Cortex of kidney (tissue), 1 donor: ENCODE data around the gene IGFN1.
"Not testable (repeated sequence)": the region's sequence is repeated elsewhere in the genome, so short reads cannot be mapped to it uniquely, and the experiment has no call there.

ENCODE experiments used
- DNase-seq: peaks from one replicate; lab custom pipeline; 2025; lab: John Stamatoyannopoulos, UW

IGFN1 gene

GRCh38 chr1:201250326-201251011, 59.8 kb downstream of the IGFN1 start:
- DNase-seq: no peak

GRCh38 chr1:201251411-201251810, 60.8 kb downstream of the IGFN1 start:
- DNase-seq: no peak

- no peak for DNase-seq
Measured at GRCh38 chr1:201251851-201252430, 61.3 kb downstream of the IGFN1 start.

GRCh38 chr1:201252944-201253371, 62.3 kb downstream of the IGFN1 start:
- no peak for DNase-seq

GRCh38 chr1:201253411-201253810, 62.8 kb downstream of the IGFN1 start:
- DNase-seq: no peak

GRCh38 chr1:201253906-201254624, 63.4 kb downstream of the IGFN1 start:
- DNase-seq: no peak

- no peak for DNase-seq
Measured at GRCh38 chr1:201254625-201255478, 64.2 kb downstream of the IGFN1 start.

GRCh38 chr1:201255479-201256362, 65.1 kb downstream of the IGFN1 start:
- DNase-seq: no peak

GRCh38 chr1:201258132-201258531, 67.5 kb downstream of the IGFN1 start:
- DNase-seq: not testable (repeated sequence)

- DNase-seq: no peak
Measured at GRCh38 chr1:201258763-201259230, 68.2 kb downstream of the IGFN1 start.

- DNase-seq: no peak
Measured at GRCh38 chr1:201259476-201260235, 69.0 kb downstream of the IGFN1 start.

GRCh38 chr1:201260236-201260590, 69.6 kb downstream of the IGFN1 start:
- DNase-seq: no peak

- DNase-seq: no peak
Measured at GRCh38 chr1:201260648-201261311, 70.2 kb downstream of the IGFN1 start.

GRCh38 chr1:201261771-201262547, 71.3 kb downstream of the IGFN1 start:
- DNase-seq: no peak

GRCh38 chr1:201262963-201263608, 72.5 kb downstream of the IGFN1 start:
- no peak for DNase-seq

- DNase-seq: no peak
Measured at GRCh38 chr1:201264072-201264471, 73.4 kb downstream of the IGFN1 start.

GRCh38 chr1:201264554-201264953, 73.9 kb downstream of the IGFN1 start:
- no peak for DNase-seq

GRCh38 chr1:201265756-201266155, 75.1 kb downstream of the IGFN1 start:
- no peak for DNase-seq

- no peak for DNase-seq
Measured at GRCh38 chr1:201266276-201266675, 75.7 kb downstream of the IGFN1 start.
